GM12891 (cell line): Measurements from ENCODE around the gene ARHGAP26.

Source experiments
- POLR2A ChIP-seq: IDR thresholded peaks from 2 replicates; pipeline ENCODE4 v1.6.1; 2011; ENCODE audit warnings: low read depth, low read length, control low read depth
- POLR2AphosphoS5 ChIP-seq: IDR thresholded peaks from 2 replicates; pipeline ENCODE4 v1.6.1; 2011; ENCODE audit warnings: low read depth, low read length, control low read depth
- SPI1 ChIP-seq: IDR thresholded peaks from 2 replicates; pipeline ENCODE4 v1.6.1; 2011; ENCODE audit warnings: low read depth, low read length, control low read depth
- TAF1 ChIP-seq: IDR thresholded peaks from 2 replicates; pipeline ENCODE4 v1.6.1; 2011; ENCODE audit warnings: low read depth, low read length, control low read depth

DNA sequence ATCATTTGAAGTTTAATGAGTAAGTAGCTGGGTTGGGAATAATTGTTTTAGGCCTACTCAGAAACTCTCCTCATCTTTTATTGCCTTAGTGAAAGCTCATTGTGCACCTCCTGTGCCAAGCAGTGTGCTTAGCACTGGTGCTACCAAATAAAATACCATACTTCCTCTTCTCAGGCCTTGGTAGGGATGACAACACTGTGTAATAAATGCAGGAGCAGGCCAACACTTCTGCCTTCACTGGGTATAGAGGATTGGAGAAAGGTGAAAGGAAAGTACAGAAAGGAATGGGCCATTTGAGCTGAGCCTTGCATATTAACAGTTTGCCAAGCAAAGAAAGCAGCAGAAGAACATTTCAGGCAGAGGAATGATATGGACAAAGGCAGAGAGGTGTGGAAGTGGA, 347.6 kb downstream of the ARHGAP26 start:
- no peak for TF ChIP-seq POLR2A
- no peak for TF ChIP-seq POLR2AphosphoS5
- no peak for TF ChIP-seq SPI1
- TF ChIP-seq TAF1 = no peak
